ENCODE results near the gene PRTG. TPM values are rescaled to one million over a fixed set of nuclear protein-coding genes. Genes with fewer than 3 reads are reported as not detected.

PRTG gene
- total RNA-seq, 1 experiment from 2014 or later: 11.4 TPM

- no peak for TF ChIP-seq SIN3A (IDR thresholded peaks at IDR 0.05; ENCODE audit: borderline replicate concordance, insufficient read depth, low read depth, low read length)
- TF ChIP-seq POLR2AphosphoS5 (IDR thresholded peaks at IDR 0.05; ENCODE audit: low read depth, low read length): no peak
- TF ChIP-seq CTCF (IDR thresholded peaks at IDR 0.05): no peak
- TF ChIP-seq REST (IDR thresholded peaks at IDR 0.05; ENCODE audit: insufficient read depth in 1 of 2, low read depth in 2 of 2, low read length in 1 of 2): no peak
- no peak for TF ChIP-seq TCF7L2 (IDR thresholded peaks at IDR 0.05; ENCODE audit: low read depth, low read length)
- POLR2A ChIA-PET: interaction anchor here (0.5 to 0.7 kb wide), 2 partner anchors 55 to 276 kb away, joined by 4 to 9 read pairs; no protein-coding TSS in a partner anchor
- DNase-seq (ENCODE audit: low read depth, low spot score): no peak
- Histone ChIP-seq H3K36me3 (ENCODE audit: control insufficient read depth, insufficient read depth, low read length) (no peaks in the 10 kb centered on the region), H3K27ac (ENCODE audit: low read length) (peak overlapping the region; percentile 66), H3K4me1 (ENCODE audit: control insufficient read depth, insufficient read depth, low read length) (peaks cover 21% of the 10 kb centered on the region), H3K27me3 (ENCODE audit: control insufficient read depth, insufficient read depth, low read length) (no peaks in the 10 kb centered on the region), H3K4me3 (ENCODE audit: low read depth in 2 of 2, low read length in 2 of 2) (no peak overlapping the region), H3K9me3 (ENCODE audit: control insufficient read depth, insufficient read depth, low read depth, low read length) (no peaks in the 10 kb centered on the region)
- intact Hi-C loops (cut with micrococcal nuclease; ENCODE audit: unreplicated experiment) (no loop called here), in situ Hi-C loops (cut with HindIII; ENCODE audit: low pct_unique_long_range_greater_than_20kb, low sequenced_read_pairs) (no loop called here)
- ATAC-seq: no peak
- CTCF ChIA-PET: interaction anchor here (0.6 kb wide), 1 partner anchor 279 kb away, joined by 3 read pairs; no protein-coding TSS in a partner anchor
- BruUV-seq (replicated peaks): no TSS peak
Observed at GRCh38 chr15:55714064-55714463, 28.9 kb downstream of the PRTG start.

GRCh38 chr15:55712363-55712762 is 30.6 kb downstream of the PRTG start:
- TF ChIP-seq CTCF (IDR thresholded peaks at IDR 0.05) (no peak), REST (IDR thresholded peaks at IDR 0.05; ENCODE audit: insufficient read depth in 1 of 2, low read depth in 2 of 2, low read length in 1 of 2) (no peak), POLR2AphosphoS5 (IDR thresholded peaks at IDR 0.05; ENCODE audit: low read depth, low read length) (no peak), TCF7L2 (IDR thresholded peaks at IDR 0.05; ENCODE audit: low read depth, low read length) (no peak), SIN3A (IDR thresholded peaks at IDR 0.05; ENCODE audit: borderline replicate concordance, insufficient read depth, low read depth, low read length) (no peak)
- Histone ChIP-seq H3K4me3 (ENCODE audit: low read depth in 2 of 2, low read length in 2 of 2) (no peak overlapping the region), H3K27ac (ENCODE audit: low read length) (no peak overlapping the region), H3K9me3 (ENCODE audit: control insufficient read depth, insufficient read depth, low read depth, low read length) (no peaks in the 10 kb centered on the region), H3K36me3 (ENCODE audit: control insufficient read depth, insufficient read depth, low read length) (no peaks in the 10 kb centered on the region), H3K4me1 (ENCODE audit: control insufficient read depth, insufficient read depth, low read length) (peaks cover 28% of the 10 kb centered on the region), H3K27me3 (ENCODE audit: control insufficient read depth, insufficient read depth, low read length) (no peaks in the 10 kb centered on the region)
- intact Hi-C loops (cut with micrococcal nuclease; ENCODE audit: unreplicated experiment) (no loop called here), in situ Hi-C loops (cut with HindIII; ENCODE audit: low pct_unique_long_range_greater_than_20kb, low sequenced_read_pairs) (no loop called here)
- ChIA-PET POLR2A (no interaction called here), CTCF (no interaction called here)
- ATAC-seq (no peak), DNase-seq (ENCODE audit: low read depth, low spot score) (no peak)
- no TSS peak for BruUV-seq (replicated peaks)
